Stimulated activated CD4-positive, alpha-beta T cell treated with anti-CD3 and anti-CD28 coated beads, Interleukin-12 subunit alpha, Interleukin-12 subunit beta, amount 100 ng/mL, for 4 hours (primary cell): ENCODE results near the gene ADAM23.

Source experiments
- DNase-seq: peaks from one replicate; pipeline ENCODE4 v3.0.0-alpha.2; 2020

Gene ADAM23

DNA sequence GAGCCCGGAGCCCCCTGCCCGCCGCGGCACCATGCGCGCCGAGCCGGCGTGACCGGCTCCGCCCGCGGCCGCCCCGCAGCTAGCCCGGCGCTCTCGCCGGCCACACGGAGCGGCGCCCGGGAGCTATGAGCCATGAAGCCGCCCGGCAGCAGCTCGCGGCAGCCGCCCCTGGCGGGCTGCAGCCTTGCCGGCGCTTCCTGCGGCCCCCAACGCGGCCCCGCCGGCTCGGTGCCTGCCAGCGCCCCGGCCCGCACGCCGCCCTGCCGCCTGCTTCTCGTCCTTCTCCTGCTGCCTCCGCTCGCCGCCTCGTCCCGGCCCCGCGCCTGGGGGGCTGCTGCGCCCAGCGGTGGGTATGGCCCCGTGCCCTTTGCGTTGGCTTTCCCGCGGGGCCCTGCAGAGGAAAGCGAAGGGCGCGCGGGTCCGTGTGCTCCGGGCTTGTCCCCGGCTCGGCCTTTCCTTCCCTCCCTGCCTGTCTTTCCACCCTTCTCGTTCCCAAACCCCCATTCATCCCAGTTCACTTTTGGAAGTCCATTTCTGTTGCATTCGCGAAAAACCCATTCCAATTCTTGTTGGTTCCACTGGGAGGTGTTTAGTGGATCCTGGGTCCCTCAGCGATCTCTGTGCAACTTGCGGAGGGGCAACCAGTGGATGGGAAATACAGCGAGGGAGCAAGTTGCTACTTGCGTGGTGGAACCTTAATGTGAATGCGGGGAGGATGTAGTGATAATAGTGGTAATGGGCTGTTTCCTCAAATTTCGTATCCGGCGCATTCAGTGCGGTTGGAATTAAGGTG is 599 bp downstream of the ADAM23 start:
- DNase-seq: peak; percentile 1

DNA sequence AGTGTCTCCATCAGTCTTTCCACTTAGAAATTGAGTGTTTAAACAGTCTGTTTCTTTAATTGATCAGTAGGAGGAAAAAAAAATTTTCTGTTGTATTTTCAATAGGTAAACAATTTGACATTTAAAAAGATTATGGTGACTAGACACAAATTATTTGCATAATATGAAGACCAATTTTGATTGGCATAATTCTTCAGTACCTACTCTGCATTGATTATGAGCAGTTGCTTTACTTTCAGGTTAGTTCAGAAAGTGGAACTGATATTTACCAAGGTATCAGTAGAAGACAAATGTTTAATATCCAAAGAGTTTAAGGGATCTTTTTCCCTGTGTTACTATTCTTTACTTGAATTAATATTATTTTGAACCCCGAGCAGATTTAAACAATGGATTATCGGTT is 2.6 kb downstream of the ADAM23 start:
- no peak for DNase-seq

DNA sequence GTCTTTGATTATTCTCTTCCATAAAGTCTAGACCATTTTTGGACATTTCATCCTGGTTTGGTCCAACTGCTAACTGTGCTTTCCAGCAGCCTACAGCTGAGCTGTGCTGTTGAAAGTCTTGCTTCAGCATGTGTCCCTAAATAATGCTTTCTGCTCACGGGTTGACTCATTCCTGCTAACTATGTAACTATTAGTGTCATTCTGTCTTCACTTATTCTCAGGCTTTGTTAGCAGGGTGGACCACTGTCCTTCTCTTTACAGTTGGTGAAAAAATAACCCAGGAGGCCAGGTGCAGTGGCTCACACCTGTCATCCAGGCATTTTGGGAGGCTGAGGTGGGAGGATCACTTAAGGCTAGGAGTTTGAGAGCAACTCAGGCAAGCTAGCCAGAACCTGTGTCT is 8.9 kb downstream of the ADAM23 start:
- no peak for DNase-seq

DNA sequence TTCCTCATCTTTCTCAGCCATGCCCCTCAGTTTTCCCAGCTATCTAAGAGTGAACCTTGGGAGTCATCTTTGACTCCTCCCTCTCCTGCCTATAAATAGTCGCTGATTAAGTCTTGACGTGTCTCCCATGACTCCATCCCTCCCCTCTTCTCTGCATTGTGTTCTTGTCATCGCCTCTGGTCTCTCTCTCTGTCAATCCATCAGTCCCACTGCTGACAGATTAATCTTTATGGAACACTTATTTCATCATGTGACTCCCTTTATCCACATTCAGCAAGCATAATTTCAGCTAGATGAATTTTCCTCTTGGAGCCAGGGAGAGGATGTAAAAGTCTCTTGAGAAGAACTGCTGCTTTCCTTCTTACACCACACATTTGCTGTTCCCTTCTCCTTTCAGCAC is 9.4 kb downstream of the ADAM23 start:
- no peak for DNase-seq

DNA sequence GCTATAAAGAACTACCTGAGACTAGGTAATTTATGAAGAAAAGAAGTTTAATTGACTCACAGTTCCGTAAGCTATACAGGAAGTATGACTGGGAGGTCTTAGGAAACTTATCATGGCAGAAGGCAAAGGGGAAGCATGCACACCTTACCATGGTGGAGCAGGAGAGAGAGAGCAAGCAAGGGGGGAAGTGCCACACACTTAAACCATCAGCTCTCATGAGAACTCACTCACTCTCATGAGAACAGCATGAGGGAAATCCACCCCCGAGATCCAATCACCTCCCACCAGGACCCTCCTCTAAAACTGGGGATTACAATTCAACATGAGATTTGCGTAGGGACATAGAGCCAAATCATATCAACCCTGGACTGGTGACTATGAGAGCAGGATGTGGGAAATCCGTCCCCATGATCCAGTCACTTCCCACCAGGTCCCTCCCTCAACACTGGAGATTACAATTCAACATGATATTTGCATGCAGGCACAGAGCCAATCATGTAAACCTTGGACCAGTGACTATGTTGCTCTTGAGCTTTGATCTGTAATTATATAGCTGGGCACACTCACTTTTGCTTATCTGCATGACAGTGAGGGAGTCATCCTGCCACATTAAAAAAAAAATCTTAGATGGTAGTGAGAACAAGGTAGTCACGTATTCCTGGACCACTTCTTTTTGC is 12.9 kb downstream of the ADAM23 start:
- no peak for DNase-seq

DNA sequence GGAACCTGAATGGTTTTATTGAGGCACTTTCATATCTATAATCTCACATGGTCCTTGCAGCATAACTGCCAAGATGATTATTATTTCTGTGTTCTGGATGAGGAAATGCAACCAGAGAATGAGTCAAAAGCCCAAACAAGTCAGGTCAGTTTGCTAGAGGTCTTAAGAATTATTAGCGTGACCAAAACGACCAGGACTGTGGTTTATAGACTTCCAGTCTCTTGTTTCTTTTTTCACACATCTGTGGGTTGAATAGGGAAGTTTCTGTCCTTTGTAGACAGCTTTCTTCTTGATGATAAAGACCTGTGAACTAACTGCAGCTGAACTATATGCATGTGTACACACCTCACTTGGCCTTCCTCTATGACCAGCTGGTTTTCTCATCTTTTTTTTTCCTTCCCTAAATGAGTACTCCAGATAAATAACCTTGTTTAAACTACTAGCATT is 13.9 kb downstream of the ADAM23 start:
- DNase-seq: no peak

DNA sequence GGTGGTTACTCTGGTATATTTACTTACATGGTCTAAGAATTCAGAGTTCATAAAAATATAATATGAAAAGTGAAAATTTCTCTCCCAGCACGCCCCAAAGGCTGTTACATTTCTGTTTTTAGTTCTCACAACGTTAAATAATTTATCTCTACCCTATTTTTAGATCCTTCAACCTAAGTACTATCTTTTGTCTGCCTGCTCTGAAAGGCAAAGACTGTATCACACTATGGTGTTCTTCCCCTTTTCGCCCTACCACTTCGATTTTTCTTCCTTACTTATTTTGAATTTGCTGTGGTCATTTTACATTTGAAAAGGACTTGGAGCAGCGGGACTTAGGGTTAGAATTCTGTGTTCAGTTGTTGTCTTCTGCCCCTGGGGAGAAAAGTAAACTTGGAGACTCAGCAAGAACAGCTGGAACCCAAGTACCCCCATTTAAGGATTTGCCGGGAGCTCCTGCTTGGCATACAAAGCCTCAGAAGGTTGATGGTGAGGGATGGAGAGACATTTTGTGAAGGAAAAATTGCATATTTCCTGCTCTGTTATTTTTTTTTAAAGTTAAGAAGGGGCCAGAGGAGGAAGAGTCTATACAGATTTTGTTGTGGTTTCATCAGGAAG is 19.0 kb downstream of the ADAM23 start:
- DNase-seq: no peak

DNA sequence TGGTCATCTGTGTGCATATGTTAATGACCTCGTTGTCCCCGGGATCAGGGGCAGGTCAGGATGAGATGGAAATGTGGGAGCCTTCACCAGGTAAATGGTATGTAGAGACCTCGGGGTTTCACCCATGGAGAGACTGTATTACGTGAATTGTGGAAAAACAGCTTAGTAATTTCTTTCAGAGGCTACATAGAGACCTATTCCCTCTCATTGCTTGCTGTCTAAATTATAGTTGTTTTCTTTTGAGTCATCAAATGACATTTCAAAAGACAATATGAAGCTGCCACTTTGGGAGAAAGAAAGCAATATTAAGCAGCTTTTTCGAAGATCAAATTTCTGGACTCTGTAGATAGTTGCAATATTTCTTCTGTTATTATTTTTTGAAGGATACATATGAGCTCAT is 20.4 kb downstream of the ADAM23 start:
- no peak for DNase-seq

DNA sequence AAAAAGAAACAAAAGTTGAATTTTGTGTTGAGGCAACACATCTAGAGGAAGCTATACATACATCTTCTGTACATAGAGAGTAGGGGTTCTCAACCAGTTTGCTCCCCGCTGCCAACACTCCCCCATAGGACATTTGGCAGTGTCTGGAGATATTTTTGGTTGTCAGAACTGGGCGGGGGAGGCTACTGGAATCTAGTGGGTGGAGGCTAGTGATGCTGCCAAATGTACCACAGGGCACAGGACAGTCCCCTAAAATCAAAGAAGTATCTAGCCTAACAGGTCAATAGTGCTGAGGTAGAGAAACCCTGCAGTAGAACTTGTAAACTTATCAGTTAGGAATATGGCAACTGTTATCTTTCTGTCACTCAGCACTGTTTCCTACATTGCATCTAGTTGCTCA is 21.3 kb downstream of the ADAM23 start:
- no peak for DNase-seq

DNA sequence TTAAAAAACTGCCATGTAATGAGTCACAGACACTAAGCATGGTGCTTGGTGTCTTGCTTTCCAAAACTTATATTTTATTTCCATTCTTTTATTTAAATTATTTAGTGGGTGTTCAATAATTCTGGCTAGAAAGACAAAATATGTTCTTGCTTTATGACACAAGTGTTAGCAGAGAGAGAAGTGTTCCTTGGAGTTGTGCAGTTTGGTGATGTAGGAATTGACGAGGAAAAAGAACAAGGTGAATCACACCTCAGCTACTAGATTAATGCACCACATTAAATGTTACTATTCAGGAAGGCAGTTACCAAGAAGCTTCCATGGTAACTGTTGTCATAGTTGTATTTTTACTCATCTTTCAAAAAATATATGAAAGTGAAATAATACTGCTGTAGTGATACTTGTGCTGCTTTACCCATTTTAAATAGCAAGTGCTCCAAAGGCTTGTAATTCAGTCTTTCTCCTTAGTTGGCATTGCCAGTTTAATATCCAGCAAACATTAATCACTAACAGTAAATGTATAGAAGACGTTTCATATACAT is 28.3 kb downstream of the ADAM23 start:
- DNase-seq: no peak

DNA sequence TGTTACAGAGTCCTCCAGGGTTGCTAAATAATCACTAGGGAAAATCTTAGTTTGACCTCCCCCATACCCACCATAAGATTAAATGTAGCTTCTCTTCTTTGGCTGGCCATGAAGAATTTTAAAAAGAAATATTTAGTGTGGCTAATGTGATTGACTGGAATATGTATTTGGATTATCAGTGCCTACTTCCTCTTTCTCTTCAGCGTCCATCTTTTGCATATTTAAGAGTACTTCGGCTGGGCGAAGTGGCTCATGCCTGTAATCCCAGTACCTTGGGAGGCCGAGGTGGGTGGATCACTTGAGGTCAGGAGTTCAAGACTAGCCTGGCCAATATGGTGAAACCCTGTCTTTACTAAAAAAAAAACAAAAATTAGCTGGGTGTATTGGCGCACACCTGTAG is 28.8 kb downstream of the ADAM23 start:
- DNase-seq: no peak

DNA sequence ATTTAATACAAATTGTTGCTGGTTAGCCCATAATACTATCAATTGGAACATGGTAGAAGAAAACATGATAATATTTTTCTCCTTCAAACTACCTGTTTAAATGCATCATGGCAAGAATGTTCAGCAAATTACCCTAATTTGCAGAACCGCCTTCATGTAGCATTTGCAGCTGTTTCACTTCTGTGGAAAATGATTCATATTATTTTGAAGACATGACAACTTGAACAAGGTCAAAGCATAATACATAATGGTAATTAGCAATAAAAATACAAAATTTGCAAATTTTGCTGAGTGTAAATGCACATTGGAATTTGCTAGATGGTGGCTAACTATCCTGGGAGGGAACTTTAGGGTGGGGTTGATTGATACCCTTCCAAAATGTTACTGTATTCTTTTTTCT is 30.8 kb downstream of the ADAM23 start:
- DNase-seq: no peak

DNA sequence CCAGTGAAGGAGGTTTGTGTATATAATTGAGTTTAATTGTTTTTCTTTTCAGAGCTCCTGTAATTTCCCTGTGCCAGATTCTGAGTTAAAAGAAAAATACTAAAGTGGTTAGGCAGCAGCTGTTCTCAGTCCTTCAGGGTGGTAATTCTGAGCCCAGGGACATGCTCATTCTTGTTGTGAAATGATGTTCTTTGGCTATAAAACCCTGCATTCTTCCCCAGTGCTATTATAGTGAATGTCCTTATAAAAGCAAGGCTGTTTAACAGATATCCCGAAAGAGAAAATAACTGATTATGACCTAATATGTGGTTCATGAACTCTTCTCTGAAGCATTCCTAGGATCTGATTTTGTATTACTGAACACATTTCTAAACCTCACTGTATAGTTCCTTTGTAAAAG is 34.0 kb downstream of the ADAM23 start:
- no peak for DNase-seq

DNA sequence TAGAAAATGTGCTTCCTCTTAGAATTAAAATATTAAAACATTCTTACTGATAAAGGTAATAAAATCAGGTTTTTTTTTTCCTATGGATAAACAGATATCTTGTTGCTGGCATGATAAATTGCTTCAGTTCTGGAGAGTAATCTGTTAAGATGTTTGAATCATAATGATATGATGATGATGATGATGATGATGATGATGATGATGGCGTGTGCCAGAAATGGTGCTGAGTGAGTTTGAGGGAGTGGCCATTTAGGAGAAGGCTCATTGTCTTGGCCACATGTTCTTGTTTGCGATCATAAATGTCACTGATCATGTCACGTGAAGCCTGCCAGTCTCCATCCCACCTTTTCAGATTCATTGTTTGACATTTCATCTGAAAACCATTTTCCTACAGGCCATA is 35.0 kb downstream of the ADAM23 start:
- no peak for DNase-seq

DNA sequence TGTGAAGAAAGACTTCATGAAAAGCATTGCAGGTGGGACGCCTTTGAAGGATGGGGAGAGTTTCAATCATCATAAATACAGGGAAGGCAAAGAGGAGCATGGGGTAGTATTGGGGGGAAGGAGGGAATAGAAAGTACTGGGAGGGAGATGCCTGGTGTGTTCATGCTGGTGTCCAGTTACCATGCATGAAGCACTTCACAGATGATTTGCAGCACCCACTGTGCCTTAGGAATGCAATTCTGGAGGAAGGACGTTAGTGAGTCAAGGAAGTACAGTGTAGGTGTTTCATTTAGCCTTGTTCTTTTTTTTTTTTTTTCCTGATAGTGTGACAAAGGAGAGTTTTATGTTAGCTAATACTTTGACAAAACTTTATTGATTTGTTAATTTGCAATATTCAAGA is 36.8 kb downstream of the ADAM23 start:
- no peak for DNase-seq

DNA sequence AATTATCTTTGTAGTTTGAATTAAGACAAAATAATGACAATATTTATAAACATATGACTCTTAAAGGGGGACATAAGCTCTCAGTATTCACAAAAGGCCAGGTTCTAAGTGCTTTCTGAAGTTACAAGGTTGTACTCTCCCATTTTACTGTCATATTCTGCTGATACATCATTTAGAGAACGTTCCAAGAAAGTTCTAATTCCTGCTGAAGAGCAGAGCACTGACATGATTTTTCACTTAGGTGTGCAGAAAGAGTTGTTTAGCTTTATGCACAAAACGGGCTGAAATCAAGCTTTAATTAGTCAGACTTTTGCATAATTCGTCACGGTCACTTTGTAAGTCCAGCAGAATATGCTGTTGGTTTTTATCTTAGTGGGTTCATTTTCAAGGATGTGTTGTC is 37.3 kb downstream of the ADAM23 start:
- no peak for DNase-seq

DNA sequence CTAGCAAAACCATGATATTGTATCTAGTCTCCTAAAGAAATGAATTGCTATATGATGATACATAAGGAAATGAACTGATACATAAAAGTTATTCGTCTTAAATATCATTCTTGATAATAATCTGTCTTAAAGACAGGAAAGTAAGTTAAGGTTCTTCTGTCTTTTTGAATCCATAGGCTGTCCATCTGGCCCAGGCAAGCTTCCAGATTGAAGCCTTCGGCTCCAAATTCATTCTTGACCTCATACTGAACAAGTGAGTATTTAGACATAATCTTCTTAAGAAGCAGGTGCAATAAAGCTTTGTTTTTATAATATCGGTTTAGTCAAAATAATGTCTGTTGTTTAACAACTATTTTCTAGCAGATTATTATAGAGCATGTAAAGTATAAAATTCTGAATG is 37.7 kb downstream of the ADAM23 start:
- no peak for DNase-seq

DNA sequence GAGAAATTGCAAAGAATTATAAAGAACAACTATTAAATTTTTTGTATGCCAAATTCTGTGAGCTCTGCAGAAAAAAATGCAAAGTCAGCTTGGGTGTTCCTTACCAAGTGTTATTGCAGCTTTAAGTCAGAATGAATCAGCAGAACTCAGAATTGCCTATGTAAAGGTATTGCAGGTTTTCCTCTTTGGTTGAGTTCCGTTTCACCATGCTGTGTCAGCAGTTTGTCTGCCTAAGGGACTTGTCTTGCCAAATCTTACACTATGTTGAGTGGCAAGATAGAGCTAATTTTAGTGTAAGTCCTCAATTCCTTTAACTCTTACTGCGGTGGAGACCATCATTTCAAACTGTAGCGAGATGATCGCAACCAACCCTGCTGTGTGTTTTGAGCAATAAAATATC is 38.8 kb downstream of the ADAM23 start:
- DNase-seq: no peak

DNA sequence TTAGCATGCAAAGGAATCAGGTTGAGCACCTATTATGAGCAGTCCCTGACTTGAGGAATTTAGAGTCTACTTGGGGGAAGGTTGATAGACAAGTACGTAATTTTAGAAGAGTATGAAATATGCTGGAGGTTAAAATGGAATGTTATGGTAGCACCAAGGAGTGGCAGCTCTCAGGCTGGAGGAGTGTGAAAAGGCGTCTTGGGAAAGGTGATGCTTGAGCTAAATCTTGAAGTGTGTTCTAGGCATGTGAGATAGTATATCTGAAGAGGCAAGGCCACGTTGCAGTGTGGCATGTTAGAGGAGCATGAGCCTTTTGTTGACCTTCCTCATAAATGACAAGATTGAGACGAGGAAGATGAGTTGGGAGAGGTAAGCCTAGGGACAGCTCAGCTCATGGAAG is 39.3 kb downstream of the ADAM23 start:
- DNase-seq: no peak

DNA sequence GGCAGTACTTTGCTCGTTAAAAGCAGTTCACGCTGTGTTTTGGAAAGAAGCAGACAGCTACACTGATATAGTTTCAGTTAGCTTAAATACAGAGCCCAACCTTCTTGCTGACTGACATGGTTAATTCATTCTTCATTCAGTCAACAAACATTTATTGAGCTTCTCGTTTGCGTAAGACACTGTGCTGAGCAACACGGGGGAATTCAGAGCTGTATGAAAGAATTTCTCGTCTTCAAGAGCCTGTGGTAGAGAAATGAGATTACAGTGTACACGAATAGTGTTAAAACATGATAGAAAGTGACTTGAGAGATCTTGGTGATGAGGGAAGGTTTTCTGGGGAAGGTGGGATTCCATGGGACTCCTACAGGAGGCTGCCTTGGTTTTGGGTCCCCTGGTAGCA is 44.7 kb downstream of the ADAM23 start:
- no peak for DNase-seq

DNA sequence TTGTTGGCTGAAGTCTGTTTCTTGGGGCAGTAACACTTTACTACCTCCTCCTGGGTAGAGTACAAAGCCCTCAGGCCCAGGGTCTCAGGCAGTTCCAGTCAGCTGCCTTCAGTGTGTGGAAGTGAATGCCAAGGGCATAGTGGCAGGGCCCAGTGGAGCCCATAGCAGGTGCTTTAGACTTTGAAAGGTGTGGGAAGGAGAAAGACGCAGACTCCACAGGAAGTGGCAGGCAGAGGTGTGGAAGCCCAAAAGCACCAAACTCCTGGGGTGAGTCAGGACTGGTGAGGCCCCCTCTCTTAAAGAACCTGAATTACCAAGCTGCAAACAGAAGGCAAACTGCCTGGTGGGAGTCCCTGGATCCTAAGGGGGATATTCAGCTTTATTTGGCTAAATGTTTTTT is 45.3 kb downstream of the ADAM23 start:
- no peak for DNase-seq

DNA sequence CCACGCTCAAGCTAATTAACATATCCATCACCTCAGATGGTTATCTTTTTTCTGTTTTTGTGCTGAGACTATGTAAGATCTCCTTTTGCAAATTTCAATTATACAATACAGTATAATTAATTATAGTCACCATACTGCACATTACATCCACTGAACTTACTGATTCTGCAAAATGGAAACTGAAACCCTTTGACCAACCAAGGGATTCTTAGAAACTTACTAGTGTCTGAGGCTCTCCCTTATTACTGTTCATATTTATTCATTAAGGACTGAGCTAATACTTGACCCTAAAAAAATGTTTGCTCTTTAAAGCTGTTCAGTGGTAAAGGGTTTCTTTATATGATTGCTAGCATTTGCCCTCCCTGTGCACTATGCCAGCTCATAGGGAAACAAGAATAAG is 50.7 kb downstream of the ADAM23 start:
- no peak for DNase-seq

DNA sequence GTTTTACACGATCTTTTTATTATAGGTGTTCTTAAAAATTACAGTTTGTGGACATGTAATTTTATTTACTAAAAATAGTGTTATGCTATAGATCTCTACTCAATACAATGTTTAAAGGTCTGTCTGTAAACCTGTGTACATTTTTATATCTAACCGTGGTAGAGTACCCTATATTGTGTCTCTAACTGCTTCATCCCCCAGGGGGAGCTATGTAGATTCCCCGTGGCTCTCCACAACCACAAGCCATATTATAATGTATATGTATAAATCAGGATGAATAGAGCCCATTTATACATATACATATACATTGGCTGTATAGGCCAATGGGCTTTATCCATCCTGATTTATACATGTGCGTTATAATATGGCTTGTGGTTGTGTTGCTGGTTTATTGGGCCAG is 59.4 kb downstream of the ADAM23 start:
- DNase-seq: no peak

DNA sequence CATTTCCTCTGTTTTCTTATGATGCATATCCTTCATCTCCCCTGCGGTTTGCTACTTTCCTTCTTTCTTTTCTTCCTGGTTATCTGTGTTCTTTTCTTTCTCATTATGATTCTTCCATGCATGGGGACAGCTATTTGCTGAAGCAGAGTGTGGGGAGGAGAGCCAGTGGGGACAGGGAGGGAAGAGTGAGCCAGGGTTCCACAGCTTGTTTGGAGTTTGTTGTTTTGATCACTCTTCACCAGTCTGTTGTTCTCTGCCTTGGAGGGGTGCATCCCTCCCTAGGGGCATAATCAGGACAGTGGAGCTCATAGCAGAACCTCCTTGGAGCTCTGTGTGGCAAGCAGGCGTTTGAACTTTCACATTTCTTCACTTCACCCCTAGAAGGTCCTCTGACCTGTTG is 68.0 kb downstream of the ADAM23 start:
- no peak for DNase-seq
